AG04449 (cell line): ENCODE measurements around the gene SPTBN4.
"Not testable (repeated sequence)": the region's sequence is repeated elsewhere in the genome, so short reads cannot be mapped to it uniquely, and the experiment has no call there.

Experiments used
- CTCF ChIA-PET: fragments of 350-600 bp; formaldehyde crosslinking; extraction: SDS; loops from one replicate; lab custom pipeline; 2021; ENCODE audit warnings: antibody characterized with exemption; lab: Yijun Ruan, JAX
- POLR2A ChIA-PET: fragments of 400-600, 350-600 bp; formaldehyde crosslinking; extraction: SDS; loops from one replicate; lab custom pipeline; 2020; ENCODE audit warnings: antibody characterized with exemption, inconsistent platforms; lab: Yijun Ruan, JAX
- DNase-seq: peaks from one replicate; pipeline ENCODE4 v3.0.0-alpha.2; 2010; ENCODE audit warnings: low read depth, low spot score
- H3K4me3 ChIP-seq: 2 replicates; pipeline ENCODE4 v1.5.1; 2011; ENCODE audit warnings: low read depth, mild to moderate bottlenecking, control low read depth, low read length
- CTCF ChIP-seq: IDR thresholded peaks from one replicate; pipeline ENCODE4 v1.5.1; 2011; ENCODE audit warnings: mild to moderate bottlenecking, moderate library complexity, low read length, control low read depth, inconsistent platforms; ENCODE audit not compliant: insufficient read depth; ENCODE audit errors: missing control alignments

Gene SPTBN4

GRCh38 chr19:40533508-40533907, 66.7 kb downstream of the SPTBN4 start:
- H3K4me3 ChIP-seq, result no peak overlapping the region
- no peak for TF ChIP-seq CTCF
- CTCF ChIA-PET, result interaction anchor here (0.8 to 3.6 kb wide), 5 partner anchors 8 to 101 kb away, joined by 3 to 19 read pairs (median 17); no protein-coding TSS in a partner anchor
- POLR2A ChIA-PET, result no interaction called here
- DNase-seq, result no peak

- CTCF ChIA-PET, result interaction anchor here (0.8 to 3.6 kb wide), 4 partner anchors 9 to 100 kb away, joined by 3 to 17 read pairs (median 5); no protein-coding TSS in a partner anchor
- no peak for TF ChIP-seq CTCF
- POLR2A ChIA-PET, result no interaction called here
- DNase-seq, result no peak
- no peak overlapping the region for H3K4me3 ChIP-seq
Observed at GRCh38 chr19:40534148-40534547, 67.3 kb downstream of the SPTBN4 start.

- no peak for TF ChIP-seq CTCF
- ChIA-PET CTCF (interaction anchor here (1.1 to 4.3 kb wide), 4 partner anchors 12 to 234 kb away, joined by 3 to 53 read pairs (median 4); partner anchors contain the start of gene LTBP4), POLR2A (no interaction called here)
- DNase-seq, result no peak
- no peak overlapping the region for H3K4me3 ChIP-seq
Observed at GRCh38 chr19:40539070-40539469, 72.3 kb downstream of the SPTBN4 start.

- H3K4me3 ChIP-seq, result no peak overlapping the region
- no peak for DNase-seq
- CTCF ChIA-PET, result interaction anchor here (1.0 to 5.7 kb wide), 15 partner anchors 8 to 401 kb away, joined by 3 to 89 read pairs (median 16); partner anchors contain the start of gene LTBP4
- POLR2A ChIA-PET, result no interaction called here
- TF ChIP-seq CTCF, result no peak
Observed at GRCh38 chr19:40542202-40542859, 75.5 kb downstream of the SPTBN4 start.

- DNase-seq, result no peak
- CTCF ChIA-PET, result interaction anchor here (0.6 to 5.7 kb wide), 12 partner anchors 8 to 402 kb away, joined by 3 to 89 read pairs (median 16); partner anchors contain the start of gene LTBP4
- H3K4me3 ChIP-seq, result no peak overlapping the region
- TF ChIP-seq CTCF, result no peak
- POLR2A ChIA-PET, result no interaction called here
Observed at GRCh38 chr19:40543029-40543597, 76.3 kb downstream of the SPTBN4 start.

- H3K4me3 ChIP-seq, DNase-seq, POLR2A ChIA-PET: not testable (repeated sequence)
- CTCF ChIA-PET, result interaction anchor here (0.6 to 1.4 kb wide), 4 partner anchors 25 to 88 kb away, joined by 3 to 4 read pairs (median 4); no protein-coding TSS in a partner anchor
Observed at GRCh38 chr19:40546153-40546841, 79.5 kb downstream of the SPTBN4 start.

GRCh38 chr19:40547190-40547589, 80.4 kb downstream of the SPTBN4 start:
- DNase-seq, H3K4me3 ChIP-seq, POLR2A ChIA-PET: not testable (repeated sequence)
- CTCF ChIA-PET, result interaction anchor here (0.6 to 4.2 kb wide), 6 partner anchors 11 to 88 kb away, joined by 3 to 24 read pairs (median 11); no protein-coding TSS in a partner anchor
